Mesothelial cell of epicardium (in vitro differentiated cells): ENCODE data around the gene GNAO1. TPM values are rescaled to one million over a fixed set of nuclear protein-coding genes. Genes with fewer than 3 reads are reported as not detected.

Experiments used
- DNase-seq, 2 experiments: peaks; one replicate each; pipeline ENCODE4 v3.0.0; 2021; ENCODE audit warnings: low spot score in 2 of 2; ENCODE audit not compliant: unreplicated experiment in 2 of 2
- H3K27ac Mint-ChIP-seq: 2 replicates; pipeline ENCODE4 v1.8.0; 2021; ENCODE audit warnings: mixed read lengths
- H3K27me3 Mint-ChIP-seq: 2 replicates; pipeline ENCODE4 v1.8.0; 2021; ENCODE audit warnings: low read depth, mixed read lengths
- H3K36me3 Mint-ChIP-seq: 2 replicates; pipeline ENCODE4 v1.8.0; 2021; ENCODE audit warnings: mixed read lengths
- H3K4me1 Mint-ChIP-seq: 2 replicates; pipeline ENCODE4 v1.8.0; 2021; ENCODE audit warnings: mixed read lengths
- H3K4me3 Mint-ChIP-seq: 2 replicates; pipeline ENCODE4 v1.8.0; 2021; ENCODE audit warnings: mild to moderate bottlenecking, moderate library complexity, mixed read lengths
- H3K9me3 Mint-ChIP-seq: 2 replicates; pipeline ENCODE4 v1.8.0; 2021; ENCODE audit warnings: mixed read lengths
- total RNA-seq: library from RNA; stranded (reverse); gene quantifications from 3 replicates; pipeline ENCODE4 v1.2.1, GENCODE V29; 2021
- TF ChIP-seq, protein P1 (sequence below): fragments of 200-600 bp; sonication (generic); IDR thresholded peaks from one replicate; pipeline ENCODE4 v1.5.0; 2021; ENCODE audit warnings: antibody characterized with exemption; ENCODE audit not compliant: unreplicated experiment

GNAO1 gene
- total RNA-seq, 1 donor from 2014 or later = 3.3 TPM

DNA sequence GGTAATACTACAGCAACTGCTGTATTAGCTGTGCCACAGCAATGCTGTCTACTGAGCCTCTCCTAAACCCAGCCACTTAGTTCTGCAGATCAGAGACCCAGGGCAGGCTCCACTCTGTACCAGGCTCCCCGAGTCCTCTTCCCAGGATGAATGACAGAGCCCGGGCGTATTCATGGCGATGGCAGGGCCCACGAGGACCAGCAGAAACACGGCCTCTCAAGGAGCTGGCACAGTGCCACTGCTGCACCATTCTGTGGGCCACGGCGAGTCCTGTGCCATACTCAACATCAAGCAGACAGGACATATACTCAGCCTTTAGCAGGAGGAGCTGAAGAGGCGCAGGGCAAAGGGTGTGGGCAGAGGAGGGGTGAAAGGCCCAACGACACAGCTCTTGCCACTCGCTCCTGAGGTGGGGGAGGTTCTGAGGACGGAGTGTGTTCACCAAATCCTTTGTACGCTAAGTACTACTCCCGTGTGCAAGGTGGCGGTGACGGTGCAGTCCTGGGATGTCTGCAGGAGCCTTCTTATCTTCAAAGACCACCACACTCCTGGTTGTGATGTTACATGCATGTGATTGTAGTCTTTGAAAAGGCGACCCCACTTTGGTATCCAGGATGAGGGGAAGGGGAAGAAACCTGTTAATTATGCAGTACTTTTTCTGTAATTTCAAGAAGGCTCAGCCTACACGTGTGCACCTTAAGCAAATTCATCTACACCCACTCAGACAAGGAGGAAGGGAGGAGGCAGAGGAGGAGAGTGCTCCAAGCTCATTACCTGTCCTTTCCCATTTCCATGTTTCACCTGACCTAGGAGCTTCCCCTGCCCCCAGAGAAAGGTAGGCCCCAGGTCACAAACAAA is 136.0 kb downstream of the GNAO1 start:
- H3K9me3 Mint-ChIP-seq = no peaks in the 10 kb centered on the region
- TF ChIP-seq, protein P1, sequence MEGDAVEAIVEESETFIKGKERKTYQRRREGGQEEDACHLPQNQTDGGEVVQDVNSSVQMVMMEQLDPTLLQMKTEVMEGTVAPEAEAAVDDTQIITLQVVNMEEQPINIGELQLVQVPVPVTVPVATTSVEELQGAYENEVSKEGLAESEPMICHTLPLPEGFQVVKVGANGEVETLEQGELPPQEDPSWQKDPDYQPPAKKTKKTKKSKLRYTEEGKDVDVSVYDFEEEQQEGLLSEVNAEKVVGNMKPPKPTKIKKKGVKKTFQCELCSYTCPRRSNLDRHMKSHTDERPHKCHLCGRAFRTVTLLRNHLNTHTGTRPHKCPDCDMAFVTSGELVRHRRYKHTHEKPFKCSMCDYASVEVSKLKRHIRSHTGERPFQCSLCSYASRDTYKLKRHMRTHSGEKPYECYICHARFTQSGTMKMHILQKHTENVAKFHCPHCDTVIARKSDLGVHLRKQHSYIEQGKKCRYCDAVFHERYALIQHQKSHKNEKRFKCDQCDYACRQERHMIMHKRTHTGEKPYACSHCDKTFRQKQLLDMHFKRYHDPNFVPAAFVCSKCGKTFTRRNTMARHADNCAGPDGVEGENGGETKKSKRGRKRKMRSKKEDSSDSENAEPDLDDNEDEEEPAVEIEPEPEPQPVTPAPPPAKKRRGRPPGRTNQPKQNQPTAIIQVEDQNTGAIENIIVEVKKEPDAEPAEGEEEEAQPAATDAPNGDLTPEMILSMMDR = no peak
- H3K27me3 Mint-ChIP-seq = no peaks in the 10 kb centered on the region

GRCh38 chr16:56327929-56328258 is 136.6 kb downstream of the GNAO1 start:
- Mint-ChIP-seq H3K4me1 (peaks cover 17% of the 10 kb centered on the region), H3K27me3 (no peaks in the 10 kb centered on the region), H3K27ac (no peak overlapping the region), H3K36me3 (no peaks in the 10 kb centered on the region), H3K9me3 (no peaks in the 10 kb centered on the region), H3K4me3 (no peak overlapping the region)
- TF ChIP-seq, protein P1 = no peak
- DNase-seq = no peak

More for the DNA sequence above, 136.0 kb downstream of the GNAO1 start:
- Mint-ChIP-seq H3K36me3 (no peaks in the 10 kb centered on the region), H3K4me1 (peaks cover 15% of the 10 kb centered on the region), H3K4me3 (no peak overlapping the region), H3K27ac (no peak overlapping the region)
- no peak for DNase-seq

DNA sequence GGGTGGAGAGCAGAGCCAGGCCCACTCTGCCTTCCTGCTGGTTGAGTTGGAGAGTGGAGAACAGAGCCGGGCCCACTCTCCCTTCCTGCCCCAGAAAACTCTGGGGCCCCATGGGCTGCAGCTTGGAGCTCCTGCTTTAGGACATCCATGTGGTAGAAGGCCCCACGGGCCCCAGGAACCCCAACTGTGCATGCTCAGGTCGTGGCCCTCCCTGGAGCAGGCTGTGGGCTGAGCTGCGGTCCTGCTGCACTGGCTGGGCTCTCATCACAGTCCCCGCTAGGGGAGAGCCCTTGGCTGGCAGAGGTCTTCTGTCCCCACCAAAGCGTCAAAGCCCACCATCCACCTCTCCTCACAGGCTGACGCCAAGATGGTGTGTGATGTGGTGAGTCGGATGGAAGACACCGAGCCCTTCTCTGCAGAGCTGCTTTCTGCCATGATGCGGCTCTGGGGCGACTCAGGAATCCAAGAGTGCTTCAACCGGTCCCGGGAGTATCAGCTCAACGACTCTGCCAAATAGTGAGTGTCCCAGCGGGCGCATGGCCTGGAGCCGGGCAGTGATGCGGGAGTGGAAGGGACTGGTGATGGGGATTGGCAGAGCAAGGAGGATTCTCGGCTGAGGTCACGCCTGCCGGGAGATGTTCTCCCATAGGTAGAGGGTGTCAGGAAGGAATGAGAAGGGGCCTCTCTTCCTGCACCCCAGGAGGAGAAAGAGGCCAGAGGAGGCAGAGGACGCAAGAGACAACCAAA is 137.2 kb downstream of the GNAO1 start:
- no peaks in the 10 kb centered on the region for H3K27me3 Mint-ChIP-seq
- H3K36me3 Mint-ChIP-seq = no peaks in the 10 kb centered on the region
- H3K9me3 Mint-ChIP-seq = no peaks in the 10 kb centered on the region
- no peak overlapping the region for H3K4me3 Mint-ChIP-seq
- TF ChIP-seq, protein P1 = no peak
- DNase-seq = no peak
- no peak overlapping the region for H3K27ac Mint-ChIP-seq
- peaks cover 17% of the 10 kb centered on the region for H3K4me1 Mint-ChIP-seq

GRCh38 chr16:56329887-56330286 is 138.6 kb downstream of the GNAO1 start:
- TF ChIP-seq, protein P1 = no peak
- H3K27ac Mint-ChIP-seq = no peak overlapping the region
- no peaks in the 10 kb centered on the region for H3K36me3 Mint-ChIP-seq
- no peaks in the 10 kb centered on the region for H3K9me3 Mint-ChIP-seq
- H3K4me3 Mint-ChIP-seq = no peak overlapping the region
- no peaks in the 10 kb centered on the region for H3K27me3 Mint-ChIP-seq
- peaks cover 17% of the 10 kb centered on the region for H3K4me1 Mint-ChIP-seq
- no peak for DNase-seq

DNA sequence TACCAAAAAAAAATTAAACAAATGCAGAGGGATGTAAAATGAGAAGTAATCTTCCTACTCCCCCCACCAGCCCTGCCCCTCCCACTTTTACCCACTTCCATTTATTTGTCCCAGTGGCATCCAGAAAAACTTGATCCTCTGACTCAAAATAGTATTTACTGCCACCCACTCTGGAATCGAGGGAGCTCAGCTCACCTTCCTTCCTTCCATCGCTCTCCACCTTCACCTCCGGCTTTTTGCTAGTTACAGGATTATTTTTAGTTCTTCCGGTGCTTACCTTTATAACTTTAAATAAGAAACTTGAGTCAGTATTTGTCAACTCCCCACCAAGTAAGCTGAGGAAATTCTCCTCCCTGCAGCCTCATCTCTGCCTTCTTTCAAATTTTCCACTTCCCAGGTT is 139.2 kb downstream of the GNAO1 start:
- peaks cover 17% of the 10 kb centered on the region for H3K4me1 Mint-ChIP-seq
- peak overlapping the region; percentile 60 for H3K27ac Mint-ChIP-seq
- no peak overlapping the region for H3K4me3 Mint-ChIP-seq

More for the DNA sequence above, 139.2 kb downstream of the GNAO1 start:
- H3K9me3 Mint-ChIP-seq = no peaks in the 10 kb centered on the region
- H3K27me3 Mint-ChIP-seq = no peaks in the 10 kb centered on the region
- TF ChIP-seq, protein P1 = no peak
- H3K36me3 Mint-ChIP-seq = no peaks in the 10 kb centered on the region
- no peak for DNase-seq
